ENCODE measurements around the gene DNM1.

DNA sequence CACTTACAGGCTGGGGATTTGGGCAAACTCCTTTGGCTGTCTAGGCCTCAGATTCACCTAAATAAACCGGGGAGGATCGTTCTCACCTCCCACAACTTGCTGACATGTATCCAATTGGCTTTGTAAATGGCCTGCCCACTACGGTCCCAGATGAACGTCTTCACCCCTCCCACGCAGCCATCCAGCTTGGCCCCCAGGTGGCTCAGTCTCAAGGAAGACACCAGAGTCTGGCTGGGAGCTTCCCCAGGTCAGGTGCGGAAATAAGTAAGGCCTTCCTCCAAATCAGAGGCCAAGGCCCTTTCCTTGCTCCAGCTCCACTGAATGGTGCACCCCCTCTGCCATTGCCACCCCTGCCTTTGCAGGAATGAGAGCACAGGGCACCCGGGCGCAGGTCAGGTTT, 23.2 kb upstream of the DNM1 start:
- TF ChIP-seq PML (IDR thresholded peaks at IDR 0.05; ENCODE audit: low read length) (no peak), POLR2A (IDR thresholded peaks at IDR 0.05; ENCODE audit: low read depth, low read length) (no peak)
